Occipital lobe (tissue), 2 donors: ENCODE measurements around the gene BLCAP. TPM values are rescaled to one million over a fixed set of nuclear protein-coding genes. Genes with fewer than 3 reads are reported as not detected.
"Not testable (repeated sequence)": the region's sequence is repeated elsewhere in the genome, so short reads cannot be mapped to it uniquely, and the experiment has no call there.

ENCODE experiments used
- DNase-seq: peaks from one replicate; lab custom pipeline; 2025; lab: John Stamatoyannopoulos, UW
- total RNA-seq: library from RNA; depleted of rRNA; stranded (reverse); fragments of >200 nt; gene quantifications from one replicate; pipeline ENCODE4 v1.2.3, GENCODE V29; 2014

Gene BLCAP, protein sequence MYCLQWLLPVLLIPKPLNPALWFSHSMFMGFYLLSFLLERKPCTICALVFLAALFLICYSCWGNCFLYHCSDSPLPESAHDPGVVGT
- total RNA-seq: 67.7 TPM

DNA sequence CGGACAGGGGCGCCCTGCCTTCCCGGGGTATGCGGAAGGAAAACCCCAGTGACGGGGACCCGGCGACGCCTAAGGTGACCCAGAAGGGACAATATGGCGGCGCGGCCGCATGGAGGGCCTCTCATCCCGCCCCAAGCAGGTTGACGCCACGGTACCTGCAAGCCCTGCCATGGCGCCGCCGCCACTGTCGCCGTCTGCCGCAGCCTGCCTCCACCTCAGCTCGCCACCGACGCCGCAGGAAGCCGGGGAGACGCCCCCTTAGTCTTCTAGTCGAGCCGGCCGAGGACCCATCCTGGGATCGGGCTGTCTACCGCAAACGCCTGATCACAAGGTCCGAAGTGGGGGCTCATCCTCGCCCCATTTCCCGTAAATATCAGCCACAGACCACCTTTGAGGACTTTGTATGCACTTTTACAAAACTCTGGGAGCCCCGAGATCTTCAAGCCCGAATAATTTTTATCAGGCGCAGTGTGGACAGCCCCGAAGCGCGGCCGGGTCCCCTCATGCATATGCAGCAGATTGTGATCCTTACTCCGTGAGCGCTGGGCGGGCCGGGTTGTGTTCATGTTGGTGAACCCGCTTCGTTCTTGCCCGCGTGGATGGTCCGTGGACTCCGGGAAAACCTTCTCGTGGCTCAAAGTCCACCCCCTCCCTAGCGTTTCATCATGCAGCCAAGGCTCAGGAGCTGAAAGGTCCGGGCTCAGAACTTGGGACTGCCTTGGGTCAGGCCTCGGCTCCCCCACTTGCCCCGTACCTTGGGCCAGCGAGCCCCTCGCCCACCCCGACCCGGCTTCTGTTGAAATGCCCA, at the start of gene BLCAP:
TSS of gene BLCAP (minus strand) at position 239 of the 808 bp plus-strand sequence. CDS start 8,702 bp downstream, outside the sequence.
- DNase-seq: peak; percentile 79

DNA sequence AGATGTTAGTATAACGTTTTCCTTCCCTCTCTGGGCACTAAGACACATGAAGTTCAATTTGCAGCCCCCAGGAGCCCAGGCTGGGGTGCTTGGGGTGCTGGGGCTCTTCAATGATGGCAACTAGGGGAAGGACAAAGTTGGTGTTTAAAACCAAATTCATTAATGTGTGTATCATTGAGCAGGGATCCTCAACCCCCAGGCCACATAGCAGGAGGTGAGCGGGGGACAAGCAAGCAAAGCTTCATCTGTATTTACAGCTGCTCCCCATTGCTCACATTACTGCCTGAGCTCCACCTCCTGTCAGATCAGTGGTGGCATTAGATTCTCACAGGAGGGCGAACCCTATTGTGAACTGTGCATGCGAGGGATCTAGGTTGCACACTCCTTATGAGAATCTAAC, 49.8 kb upstream of the BLCAP start:
- DNase-seq: not testable (repeated sequence)

DNA sequence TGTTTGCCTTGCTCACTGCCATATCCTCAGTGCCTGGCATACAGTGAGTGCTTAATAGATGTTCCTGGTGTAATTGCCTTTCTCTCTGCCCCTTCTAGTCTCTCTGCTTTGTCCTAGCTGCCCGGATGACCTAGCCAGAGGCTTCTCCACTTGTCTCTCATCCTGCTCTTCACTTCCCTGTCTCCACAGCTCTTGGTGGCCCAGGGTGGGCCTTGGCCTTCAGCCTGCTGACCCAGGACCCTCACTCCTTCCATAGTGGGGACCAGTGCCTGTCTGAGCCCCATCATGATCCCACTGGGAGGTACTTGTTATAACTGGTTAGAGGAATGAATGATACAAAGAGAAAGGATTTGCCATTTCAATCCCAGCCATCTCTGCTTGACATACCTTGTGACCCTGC, 49.2 kb upstream of the BLCAP start:
- DNase-seq: no peak

DNA sequence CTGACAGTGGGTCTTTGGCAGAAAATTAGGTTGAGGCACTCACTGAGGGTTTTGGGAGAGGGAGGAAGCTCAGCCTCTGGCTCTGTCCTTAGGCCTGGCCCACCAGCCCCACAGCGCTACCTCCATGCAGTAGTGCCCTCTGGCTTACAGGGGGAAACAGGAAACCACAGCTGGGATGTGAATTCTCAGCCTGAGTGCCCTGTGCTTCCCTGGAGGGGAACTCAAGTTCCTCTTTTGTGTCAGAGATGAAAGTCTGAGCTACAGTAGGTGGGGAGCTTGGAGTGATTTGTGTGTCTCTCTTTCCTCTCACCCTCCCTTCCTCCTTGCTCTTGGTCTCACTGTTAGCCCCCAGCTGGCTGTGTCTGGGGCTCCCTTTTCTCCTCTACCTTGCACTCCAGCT, 48.2 kb upstream of the BLCAP start:
- DNase-seq: no peak

DNA sequence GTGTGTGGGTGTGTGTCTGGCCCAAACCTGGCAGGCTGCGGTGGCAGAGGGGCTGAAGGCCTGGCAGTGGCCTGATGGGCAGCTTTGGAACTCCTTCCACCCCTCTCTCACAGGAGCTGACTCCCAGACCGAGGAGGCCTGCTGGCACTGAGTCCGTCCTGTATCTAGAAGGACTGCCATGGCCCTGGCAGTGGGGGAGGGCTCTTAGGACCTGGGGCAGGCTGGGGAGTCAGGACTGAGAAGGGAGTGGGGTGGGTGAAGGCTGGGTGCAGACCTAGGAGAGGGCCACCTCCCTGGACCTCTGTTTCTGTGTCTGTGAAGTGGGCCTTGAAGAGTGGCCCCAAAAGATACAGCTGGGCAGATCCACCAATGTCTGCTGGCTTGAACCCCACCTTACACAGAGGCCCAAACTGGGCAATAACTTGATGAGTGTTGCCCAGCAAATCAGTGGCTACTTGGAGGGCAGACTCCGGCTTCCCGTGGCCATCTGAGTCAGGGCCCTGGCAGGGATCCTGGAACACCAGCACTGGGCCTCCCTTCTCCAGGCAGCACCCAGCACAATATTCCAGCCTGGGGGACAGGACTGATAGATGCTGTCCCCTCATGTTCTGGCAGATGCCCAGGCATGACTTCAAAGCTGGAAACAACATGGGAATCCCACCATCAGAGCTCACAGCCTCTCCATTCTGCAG, 46.7 kb upstream of the BLCAP start:
- DNase-seq: no peak

DNA sequence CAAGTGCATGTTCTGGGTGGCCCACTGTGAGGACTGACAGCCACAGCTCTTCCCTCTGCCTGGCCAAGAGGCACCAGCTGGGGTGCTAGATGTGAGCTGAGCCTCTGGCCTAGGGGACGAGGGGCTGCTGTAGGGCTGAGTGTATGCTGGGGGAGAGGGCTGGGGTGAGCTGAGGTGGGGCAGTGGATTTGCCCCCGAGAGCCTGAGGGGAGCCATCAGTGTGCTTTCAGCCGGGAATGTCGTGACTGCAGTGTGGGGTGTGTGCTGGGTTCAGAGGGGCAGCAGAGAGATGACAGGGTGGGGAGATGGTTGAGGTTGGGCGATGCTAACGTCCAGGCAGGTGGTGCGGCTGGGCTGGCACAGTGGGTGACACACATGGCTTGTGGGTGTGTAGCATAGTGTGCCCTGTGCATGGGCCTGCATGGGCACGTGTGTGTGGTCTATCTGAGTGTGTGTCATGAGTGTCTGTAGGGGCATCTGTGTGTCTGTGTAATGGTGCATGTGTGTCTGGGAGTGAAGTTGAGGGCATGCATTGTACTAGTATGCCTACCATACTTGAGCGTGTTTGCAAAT, 46.0 kb upstream of the BLCAP start:
- DNase-seq: no peak

DNA sequence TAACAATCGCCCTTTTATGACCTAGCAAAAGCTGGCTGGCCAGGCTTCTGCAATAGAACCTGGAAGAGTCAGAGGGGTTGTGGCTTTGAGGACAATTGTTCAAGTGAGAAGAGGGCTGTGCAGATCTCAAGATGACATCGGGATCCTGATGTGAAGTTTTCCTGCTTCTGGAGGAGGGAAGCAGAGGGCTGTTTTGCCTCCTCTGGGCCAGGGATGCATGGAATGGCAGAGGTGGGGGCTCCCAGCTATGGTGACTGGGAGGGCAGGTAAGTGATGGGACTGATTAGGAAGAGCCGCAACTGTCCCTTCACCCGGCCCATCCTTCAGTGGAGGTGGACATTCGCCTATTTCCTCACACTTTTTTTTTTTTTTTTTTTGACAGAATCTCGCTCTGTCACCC, 43.4 kb upstream of the BLCAP start:
- DNase-seq: no peak

DNA sequence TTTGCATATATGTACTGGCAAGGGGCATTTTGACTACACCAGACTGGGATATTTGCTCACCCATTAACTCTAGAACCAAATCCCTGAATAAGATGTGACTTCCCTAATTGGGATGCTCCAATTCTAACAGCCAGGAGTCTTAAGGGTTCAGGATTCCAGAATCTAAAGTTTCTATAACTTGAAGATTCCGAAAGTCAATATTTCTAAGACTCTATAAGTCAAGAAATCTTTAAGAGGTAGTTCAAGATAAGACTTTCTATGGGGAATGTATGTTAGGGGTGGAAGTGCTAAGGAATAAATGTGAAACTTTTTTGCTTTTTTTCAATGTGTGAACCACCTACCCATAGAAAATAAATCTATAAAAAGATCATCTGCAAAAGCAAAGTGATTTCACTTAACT, 42.7 kb upstream of the BLCAP start:
- DNase-seq: no peak

DNA sequence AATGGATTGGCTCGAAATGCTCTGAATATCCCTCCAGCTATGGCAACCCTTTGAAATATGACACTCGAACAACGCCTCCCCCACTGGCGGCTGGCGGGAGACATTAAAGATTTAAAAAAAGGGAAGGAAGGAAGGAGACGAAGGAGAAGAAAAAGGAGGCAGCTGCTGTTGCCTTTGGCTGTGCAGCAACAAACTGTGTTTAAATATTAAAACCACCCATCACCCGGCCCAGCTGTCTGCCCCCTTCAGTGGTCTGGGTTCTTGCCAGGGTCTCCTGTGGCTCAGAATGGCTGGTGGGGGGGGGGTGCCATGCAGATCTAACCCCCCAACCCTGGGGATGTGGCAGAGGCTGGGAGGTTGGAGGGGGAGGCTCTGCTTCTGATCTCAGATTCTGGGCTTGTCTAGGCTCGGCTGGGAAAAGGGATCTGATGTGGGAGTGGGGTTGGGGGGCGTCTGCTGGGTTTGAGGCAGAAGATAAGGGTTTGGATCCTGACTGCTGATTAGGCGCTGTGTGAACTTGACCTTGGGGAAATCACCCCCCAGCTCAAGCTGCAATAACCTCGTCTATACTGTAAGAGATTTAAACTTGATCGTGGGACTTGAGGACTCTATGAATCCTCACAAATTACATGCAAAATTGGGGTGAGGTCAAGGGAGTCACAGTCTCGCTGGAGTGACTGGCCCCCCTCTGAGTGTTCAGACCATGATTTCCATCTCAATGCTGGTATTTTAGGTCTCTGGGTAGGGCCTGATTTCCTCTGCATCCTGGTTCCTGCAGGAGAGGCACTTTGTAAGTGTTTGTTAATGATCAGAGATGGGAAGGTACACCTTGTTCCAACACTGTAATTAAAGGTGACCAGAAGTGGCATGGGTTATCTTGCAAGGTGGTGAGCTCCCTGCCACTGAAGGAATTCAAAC, 40.3 kb upstream of the BLCAP start:
- no peak for DNase-seq

DNA sequence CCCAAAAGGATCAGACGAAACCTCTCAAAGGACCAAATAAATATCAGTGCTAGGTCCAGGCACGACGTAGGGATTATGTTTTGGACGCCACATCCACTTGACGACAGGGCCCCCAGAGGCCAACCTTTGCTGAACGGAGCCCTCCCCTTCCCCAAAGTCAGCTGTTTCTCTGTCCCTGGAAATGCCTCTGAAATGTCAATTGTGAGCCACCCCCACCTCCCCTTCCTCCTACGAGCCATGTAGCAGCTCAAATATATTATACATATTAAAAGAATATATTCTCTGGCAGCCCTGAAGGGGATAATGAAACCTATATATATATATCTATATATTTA, 39.6 kb upstream of the BLCAP start:
- no peak for DNase-seq

DNA sequence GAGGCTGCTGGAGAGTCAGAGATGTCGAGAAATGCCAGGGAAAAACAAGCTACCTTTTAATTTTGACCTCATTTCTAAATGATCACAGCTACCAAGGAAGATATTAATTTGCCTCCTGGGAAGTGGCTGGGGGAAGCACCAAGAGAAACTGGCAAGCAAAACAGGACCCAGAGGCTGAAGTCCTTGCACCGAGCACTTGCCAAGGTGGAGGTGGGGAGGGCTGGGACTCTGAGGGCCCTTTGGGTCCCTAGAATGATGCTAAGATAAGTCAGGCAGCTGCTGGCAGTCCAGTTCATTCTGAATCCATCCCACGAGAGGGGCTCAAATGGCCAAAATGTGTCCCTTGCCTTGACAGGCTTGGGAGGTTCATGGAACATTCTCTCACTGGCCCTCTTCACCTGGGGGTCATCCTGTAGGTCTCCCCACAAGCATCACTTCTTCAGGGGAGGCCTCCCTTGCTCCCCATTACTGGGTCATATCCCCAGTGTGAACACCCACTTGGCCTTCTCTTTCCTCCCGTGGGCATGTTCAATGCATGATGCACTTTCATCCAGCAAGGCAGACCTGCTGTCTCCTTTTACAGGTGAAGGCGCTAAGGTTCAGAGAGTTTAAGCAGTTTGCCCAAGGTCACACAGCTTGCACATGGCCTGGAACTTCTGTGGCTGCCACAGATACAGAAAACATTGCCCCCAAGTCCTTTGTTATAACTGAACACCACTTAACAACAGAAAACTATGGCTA, 39.1 kb upstream of the BLCAP start:
- no peak for DNase-seq

DNA sequence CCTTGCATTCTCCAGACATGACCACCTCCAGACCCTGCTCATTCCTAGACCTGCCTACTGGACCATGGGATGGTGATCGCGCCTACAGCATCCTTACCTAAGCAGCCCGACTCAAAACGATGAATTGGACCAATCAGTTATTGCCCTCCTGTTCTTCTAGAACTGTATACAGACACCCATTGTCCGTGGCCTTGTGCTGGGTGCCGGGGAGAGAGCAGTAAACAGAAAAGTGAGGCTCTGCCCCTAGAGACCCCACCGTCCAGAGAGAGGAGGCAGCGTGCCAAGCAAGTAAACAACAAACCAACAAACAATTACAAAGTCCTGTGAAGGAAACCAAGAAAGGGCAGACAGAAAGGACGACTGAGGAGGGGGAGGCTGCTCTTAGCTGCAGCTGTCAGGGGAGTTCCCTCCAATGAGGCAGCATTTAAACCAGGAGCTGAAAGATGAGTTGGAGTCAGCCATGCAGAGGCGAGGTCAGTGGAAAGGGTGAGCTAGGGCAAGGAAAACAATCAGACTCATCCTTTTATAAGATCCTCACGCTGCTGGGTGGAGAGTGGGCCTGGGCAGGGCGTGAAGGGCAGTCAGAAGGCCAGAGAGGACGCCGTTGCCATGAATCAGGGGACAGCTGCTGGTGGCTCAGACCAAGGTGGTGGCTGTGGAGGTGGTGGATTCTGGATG, 37.6 kb upstream of the BLCAP start:
- DNase-seq: no peak

DNA sequence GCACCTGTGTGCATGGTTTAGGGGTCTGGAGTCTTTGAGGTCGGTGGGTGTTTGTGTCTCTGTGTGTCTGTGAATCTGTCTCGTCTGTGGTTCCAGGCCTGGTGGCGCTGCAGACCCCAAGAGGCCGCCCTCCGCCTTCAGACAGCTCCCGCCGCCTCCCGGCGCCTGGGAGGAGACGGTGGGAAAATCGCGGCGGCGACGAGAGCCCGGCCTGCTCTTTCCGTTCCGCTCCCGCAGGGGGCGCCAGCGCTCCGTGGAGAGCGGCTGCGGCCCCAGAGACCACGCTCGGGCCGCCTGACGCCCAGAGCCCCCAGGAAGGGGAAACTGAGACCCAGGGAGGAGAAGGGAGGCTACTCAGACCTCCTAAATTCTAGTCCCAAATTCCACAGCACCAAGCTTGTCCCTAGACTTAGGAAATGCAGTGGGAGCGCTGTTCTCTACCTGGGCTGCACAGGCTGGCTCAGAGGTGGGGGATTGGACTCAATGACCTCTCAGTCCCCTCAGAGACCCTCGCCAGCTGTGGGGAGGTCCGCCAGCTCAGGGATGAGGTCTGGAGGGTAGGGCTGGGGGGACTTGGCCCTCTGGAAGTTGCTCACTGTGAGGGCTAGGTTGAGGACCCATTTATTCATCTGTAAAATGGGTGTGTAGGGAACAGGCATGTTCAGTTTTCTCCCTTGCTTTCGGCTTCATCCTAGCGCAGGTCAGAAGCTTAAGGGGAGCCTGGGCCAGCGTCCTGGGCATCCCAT, 36.9 kb upstream of the BLCAP start:
- DNase-seq: no peak

DNA sequence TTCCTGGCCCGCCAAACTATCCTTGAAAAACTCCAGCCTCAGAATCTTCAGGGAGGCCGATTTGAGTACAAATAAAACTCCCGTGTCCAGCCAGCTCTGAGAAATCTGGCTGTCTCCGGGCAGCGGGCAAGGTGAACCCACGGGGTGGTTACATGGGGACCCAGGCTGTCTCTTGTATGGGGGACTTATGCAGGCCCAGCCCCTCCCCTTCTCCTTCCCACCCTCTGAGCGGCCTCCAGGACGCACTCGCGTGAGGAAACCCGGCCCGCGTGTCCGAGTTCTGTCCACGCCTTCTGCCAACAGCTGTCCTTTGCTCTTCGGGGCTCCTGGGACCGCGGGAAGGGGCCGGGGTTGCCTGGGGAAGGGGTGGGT, 36.3 kb upstream of the BLCAP start:
- no peak for DNase-seq

DNA sequence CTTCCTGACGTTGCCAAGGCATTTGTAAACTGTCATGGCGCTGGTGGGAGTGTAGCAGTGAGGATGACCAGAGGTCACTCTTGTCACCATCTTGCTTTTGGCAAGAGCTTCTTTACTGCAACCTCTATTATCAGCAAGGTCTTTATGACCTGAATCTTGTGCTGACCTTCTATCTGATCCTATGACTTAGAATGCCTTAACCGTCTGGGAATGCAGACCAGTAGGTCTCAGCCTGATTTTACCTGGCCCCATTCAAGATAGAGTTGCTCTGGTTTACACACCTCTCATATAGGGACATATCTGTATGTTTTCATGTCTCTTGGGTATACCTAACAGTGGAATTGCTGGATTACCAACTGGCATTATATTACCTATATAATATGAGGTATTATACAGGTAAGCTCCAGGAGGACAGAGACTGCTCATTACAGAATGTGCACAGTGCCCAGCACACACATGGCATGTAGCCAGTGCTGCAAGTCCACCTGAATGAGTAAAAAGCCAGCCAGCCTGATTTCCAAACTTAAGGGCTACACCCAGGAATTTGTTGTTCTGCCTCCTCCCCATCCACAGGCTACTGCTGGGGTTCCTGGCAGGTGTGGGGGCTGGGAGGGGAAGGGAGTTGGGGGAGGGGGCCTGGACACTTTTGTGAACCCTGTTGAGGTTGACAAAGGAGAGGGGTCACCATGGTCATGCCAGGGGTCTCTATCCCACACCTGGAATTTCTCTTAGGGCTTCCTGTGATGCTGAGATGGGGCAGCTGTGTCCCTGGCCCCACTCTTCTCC, 35.2 kb upstream of the BLCAP start:
- DNase-seq: no peak

DNA sequence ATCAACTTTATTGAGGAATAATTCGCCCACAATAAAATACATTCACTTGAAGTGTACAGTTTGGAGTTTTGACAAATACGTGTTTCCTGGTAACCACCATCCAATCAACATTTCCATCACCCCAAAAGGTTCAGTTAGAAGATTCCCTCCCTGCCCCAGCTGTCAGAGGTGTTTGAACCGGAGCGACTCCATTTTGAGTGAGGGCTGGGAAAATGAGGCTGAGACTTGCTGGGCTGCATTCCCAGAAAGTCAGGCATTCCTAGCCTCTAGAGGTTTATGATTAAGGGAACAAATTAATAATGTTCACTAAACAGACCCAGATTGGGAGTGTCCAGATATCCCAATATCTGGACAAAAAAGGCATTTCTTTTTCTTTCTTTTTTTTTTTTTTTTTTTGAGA, 33.0 kb upstream of the BLCAP start:
- no peak for DNase-seq

DNA sequence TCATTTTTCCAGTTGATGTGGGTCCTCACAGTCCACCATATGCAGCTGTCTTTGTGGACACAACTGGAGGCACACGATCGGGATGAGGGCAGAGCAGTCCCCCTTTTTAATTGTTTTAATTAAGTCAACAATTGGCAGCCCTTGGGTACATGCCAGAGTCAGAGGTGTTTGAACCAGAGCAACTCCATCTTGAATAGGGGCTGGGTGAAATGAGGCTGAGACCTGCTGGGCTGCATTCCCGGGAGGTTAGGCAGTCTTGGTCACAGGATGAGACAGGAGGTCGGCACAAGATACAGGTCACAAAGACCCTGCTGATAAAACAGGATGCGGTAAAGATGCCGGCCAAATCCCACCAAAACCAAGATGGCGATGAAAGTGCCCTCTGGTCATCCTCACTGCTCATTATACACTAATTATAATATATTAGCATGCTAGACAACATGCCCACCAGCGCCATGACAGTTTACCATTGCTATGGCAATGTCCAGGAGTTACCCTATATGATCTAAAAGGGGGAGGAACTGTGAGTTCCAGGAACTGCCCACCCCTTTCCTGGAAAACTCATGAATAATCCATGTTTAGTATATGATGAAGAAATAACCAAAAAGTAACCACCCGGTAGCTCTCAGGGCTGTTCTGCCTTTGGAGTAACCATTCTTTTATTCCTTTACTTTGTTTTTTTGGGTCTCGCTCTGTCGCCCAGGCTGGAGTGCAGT, 31.8 kb upstream of the BLCAP start:
- no peak for DNase-seq

DNA sequence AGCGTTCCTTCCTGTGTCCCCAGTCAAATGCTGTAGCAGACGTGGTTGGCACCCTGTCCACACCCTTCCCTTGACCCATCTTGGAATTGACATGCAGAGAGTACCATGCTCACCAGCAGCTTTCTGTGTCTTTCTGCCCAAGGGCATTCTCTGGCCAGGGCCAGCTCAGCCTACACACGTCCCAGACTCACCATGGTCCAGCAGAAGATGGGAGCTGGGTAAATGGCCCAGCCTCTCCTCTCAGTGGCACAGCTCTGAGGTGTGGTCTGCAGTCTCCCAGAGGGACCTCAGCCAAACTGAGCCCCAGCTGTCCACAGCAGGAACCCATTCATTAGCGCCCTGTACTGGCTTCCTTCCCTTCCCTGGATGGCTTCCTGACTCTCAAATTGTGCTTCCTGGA, 31.1 kb upstream of the BLCAP start:
- no peak for DNase-seq
